CD4-positive, alpha-beta T cell treated with Interleukin-1 beta for 1 hour (primary cell): ENCODE results near the gene METTL25B.

Source experiments
- DNase-seq, 2 donors: peaks; one replicate each; pipeline ENCODE4 v3.0.0-alpha.2; 2020 to 2022

METTL25B gene

DNA sequence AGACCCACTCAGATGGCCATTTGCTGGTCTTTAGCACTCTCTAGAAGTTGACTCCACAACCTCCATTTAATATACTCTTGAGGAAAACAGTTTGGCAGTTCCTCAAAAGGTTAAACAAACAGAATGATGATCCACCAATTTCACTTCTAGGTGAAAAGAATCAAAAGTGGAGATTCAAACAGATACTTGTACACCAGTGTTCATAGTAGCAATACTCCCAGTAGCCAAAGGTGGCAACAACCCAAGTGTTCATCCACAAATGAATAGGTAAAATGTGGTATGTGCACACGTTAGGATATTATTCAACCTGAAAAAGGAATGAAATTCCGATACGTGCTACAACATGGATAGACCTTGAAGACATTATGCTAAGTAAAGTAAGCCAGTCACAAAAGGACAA lies 45.3 kb downstream of the METTL25B start:
- no peak for DNase-seq

DNA sequence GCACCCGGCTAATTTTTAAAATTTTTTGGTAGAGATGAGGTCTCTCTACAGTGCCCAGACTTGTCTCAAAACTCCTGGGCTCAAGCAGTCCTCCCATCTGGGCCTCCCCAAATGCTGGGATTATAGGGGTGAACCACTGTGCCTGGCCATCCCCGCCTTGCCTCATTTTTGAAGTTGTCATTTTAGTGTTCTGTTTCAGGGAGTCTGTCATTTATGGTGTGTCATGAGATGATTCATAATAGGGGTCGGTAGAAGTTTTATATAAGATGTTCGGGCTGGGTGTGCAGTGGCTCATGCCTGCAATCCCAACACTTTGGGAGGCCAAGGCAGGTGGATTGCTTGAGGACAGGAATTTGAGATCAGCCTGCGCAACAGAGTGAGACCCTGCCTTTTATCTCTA lies 47.5 kb downstream of the METTL25B start:
- no peak for DNase-seq

DNA sequence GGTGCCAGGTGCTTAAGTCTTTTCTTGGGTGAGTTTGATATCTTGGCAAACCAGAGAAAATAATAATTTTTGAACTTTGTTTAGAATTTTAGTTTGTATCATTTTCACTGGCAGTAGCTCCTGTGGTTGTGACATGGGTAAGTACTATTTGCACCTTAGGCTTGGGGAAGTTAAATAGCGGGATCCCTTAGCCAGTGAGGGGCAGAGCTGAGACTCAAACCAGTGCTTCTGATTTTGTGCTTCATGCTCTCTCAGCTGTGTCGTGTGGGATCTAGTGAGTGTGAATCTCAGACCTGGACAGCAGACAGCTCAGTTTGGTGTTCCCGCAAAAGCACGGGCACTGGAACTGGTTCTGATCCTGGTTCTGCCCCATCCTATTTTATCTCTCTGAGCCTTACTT lies 48.7 kb downstream of the METTL25B start:
- no peak for DNase-seq

DNA sequence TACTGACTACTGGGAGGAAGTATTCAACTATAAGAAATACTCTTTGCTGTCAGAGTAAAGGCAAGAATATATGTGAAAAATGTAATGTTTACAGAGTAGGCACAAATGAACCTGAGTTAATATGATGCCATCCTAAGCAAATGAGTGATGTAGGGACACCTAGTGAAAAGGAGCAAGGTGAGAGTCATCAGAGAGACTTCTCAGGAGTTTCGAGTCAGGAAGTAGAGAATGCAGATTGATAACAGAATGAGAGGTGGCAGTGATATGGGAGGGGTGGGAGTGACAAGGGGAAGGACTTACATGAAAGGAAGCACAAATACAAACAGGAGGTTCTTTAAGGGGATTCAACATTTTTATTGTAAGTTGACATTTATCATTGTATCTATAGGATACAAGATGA lies 49.3 kb downstream of the METTL25B start:
- DNase-seq: no peak

DNA sequence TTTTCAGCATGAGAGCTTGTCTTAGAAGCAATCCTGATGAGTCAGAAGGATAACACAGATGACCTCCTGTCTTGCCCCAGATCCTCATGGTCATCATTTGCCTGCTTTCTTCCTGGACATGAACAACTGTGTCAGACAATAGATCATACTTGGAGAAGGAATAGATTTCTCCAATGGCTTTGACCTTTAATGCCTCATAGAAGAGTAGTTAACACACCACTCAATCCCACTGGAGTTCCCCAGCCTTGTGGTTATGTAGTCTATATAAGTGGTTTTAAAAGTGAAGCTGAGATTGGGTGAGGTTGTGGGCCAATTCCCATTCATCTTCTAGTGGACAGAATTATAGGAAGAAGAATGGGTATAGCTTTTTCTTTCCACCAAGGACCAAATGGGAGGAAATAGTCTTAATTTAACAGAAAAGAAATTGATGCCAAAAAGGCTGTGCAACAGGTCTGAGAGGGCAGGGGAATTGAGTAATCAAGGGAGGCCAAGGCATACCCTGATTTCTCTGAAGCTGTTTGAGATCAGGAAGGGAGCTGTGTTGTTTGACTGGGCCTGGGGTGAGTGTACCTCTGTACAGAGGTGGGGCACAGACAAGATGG lies 53.4 kb downstream of the METTL25B start:
- no peak for DNase-seq

DNA sequence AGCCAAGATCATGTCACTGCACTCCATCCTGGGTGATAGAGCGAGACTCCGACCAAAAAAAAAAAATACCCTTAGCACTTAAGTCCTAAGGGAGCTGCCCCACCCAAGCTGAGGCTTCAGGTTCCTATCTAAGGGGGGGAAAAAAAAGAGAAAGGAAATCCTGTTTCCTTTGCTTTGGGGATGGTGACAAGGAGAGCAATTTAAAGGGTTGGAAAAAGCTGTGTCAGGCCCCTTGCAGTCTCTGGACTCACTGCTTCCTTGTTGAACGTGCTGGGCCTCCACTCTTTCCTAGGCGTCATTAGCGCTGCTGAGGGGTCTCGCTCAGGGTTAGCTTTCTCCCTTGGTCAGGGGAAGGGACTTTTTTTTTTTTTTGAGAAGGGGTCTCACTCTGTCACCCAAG lies 57.2 kb downstream of the METTL25B start:
- no peak for DNase-seq
